ENCODE data around the gene RASSF5.

GRCh38 chr1:206514813-206515387 lies 7.6 kb downstream of the RASSF5 start:
- no peak for TF ChIP-seq CTCF (IDR thresholded peaks at IDR 0.05; ENCODE audit: low read depth, low read length, poor library complexity, severe bottlenecking)
- no peak for TF ChIP-seq EZH2phosphoT487 (IDR thresholded peaks at IDR 0.05; ENCODE audit: borderline replicate concordance, low read length)

All from DOHH2 (cell line).